Naive thymus-derived CD4-positive, alpha-beta T cell (primary cell): Measurements from ENCODE around the gene MARCO. TPM values are rescaled to one million over a fixed set of nuclear protein-coding genes. Genes with fewer than 3 reads are reported as not detected.

Experiments
- ATAC-seq: fragments of 150-1000 bp; cut with Tn5 transposase; 2 replicates; pipeline ENCODE4 v1.10.0; 2021; ENCODE audit warnings: mild to moderate bottlenecking, moderate library complexity
- CTCF ChIA-PET: fragments of 350-600 bp; sonication (Branson Sonifier 250); formaldehyde crosslinking; loops from one replicate; lab custom pipeline; 2021; ENCODE audit warnings: antibody characterized with exemption; lab: Charles Lee
- POLR2A ChIA-PET: fragments of 350-600 bp; sonication (Branson Sonifier 250); formaldehyde crosslinking; loops from one replicate; lab custom pipeline; 2021; ENCODE audit warnings: antibody characterized with exemption, inconsistent platforms; lab: Charles Lee
- DNase-seq, 9 donors: peaks; one replicate each; pipeline versions ENCODE4 v3.0.0 to v3.0.0-alpha.2; 2020 to 2022; ENCODE audit warnings: mixed read lengths in 1 of 9
- H3K27ac ChIP-seq: one replicate; pipeline ENCODE4 v1.7.0; 2013; ENCODE audit warnings: mild to moderate bottlenecking, low read depth, low read length, moderate library complexity
- H3K27me3 ChIP-seq, 2 donors: one replicate each; pipeline ENCODE4 v1.7.0; 2013; ENCODE audit warnings: low read length in 2 of 2, mild to moderate bottlenecking in 2 of 2, moderate library complexity in 2 of 2; ENCODE audit not compliant: control insufficient read depth in 2 of 2, insufficient read depth in 2 of 2
- H3K36me3 ChIP-seq, 3 experiments: 1 replicate in 2 of 3; 2 replicates in 1 of 3; pipeline ENCODE4 v1.7.0; 2013; ENCODE audit warnings: low read length in 3 of 3, mild to moderate bottlenecking in 3 of 3, moderate library complexity in 1 of 3; ENCODE audit not compliant: insufficient read depth in 3 of 3, control insufficient read depth in 2 of 3
- H3K4me1 ChIP-seq, 2 donors: one replicate each; pipeline ENCODE4 v1.7.0; 2013; ENCODE audit warnings: low read length in 2 of 2, mild to moderate bottlenecking in 2 of 2, moderate library complexity in 1 of 2; ENCODE audit not compliant: control insufficient read depth in 2 of 2, insufficient read depth in 2 of 2
- H3K4me3 ChIP-seq: 2 replicates; pipeline ENCODE4 v1.7.0; 2013; ENCODE audit warnings: mild to moderate bottlenecking, low read length
- H3K9me3 ChIP-seq, 3 experiments: 1 replicate in 2 of 3; 2 replicates in 1 of 3; pipeline ENCODE4 v1.7.0; 2013; ENCODE audit warnings: low read length in 3 of 3; ENCODE audit not compliant: control insufficient read depth in 2 of 3
- H3K27ac Mint-ChIP-seq, 9 donors: one replicate each; pipeline ENCODE4 v1.8.0; 2020 to 2022; ENCODE audit warnings: mixed read lengths in 9 of 9, mild to moderate bottlenecking in 8 of 9, moderate library complexity in 5 of 9, inconsistent platforms in 2 of 9
- H3K27me3 Mint-ChIP-seq, 5 donors: one replicate each; pipeline ENCODE4 v1.8.0; 2021 to 2022; ENCODE audit warnings: mixed read lengths in 5 of 5, mild to moderate bottlenecking in 1 of 5
- H3K36me3 Mint-ChIP-seq, 5 donors: one replicate each; pipeline ENCODE4 v1.8.0; 2020 to 2022; ENCODE audit warnings: mixed read lengths in 5 of 5, mild to moderate bottlenecking in 3 of 5, inconsistent platforms in 1 of 5
- H3K4me1 Mint-ChIP-seq, 7 donors: one replicate each; pipeline ENCODE4 v1.8.0; 2020 to 2022; ENCODE audit warnings: mixed read lengths in 7 of 7, mild to moderate bottlenecking in 3 of 7, inconsistent platforms in 1 of 7
- H3K4me3 Mint-ChIP-seq, 10 donors: one replicate each; pipeline ENCODE4 v1.8.0; 2020 to 2022; ENCODE audit warnings: mild to moderate bottlenecking in 10 of 10, mixed read lengths in 10 of 10, moderate library complexity in 6 of 10, inconsistent platforms in 2 of 10
- H3K9me3 Mint-ChIP-seq, 11 donors: one replicate each; pipeline ENCODE4 v1.8.0; 2020 to 2022; ENCODE audit warnings: mixed read lengths in 11 of 11, mild to moderate bottlenecking in 4 of 11, inconsistent platforms in 1 of 11, moderate library complexity in 1 of 11
- intact Hi-C, 2 donors: fragments of 100-400 bp; cut with micrococcal nuclease; formaldehyde crosslinking; loops; one replicate each; pipeline ENCODE4 v1.15.1; 2023
- polyA plus RNA-seq, 2 donors: library from polyadenylated mRNA; unstranded; fragments of 300-500 nt; fragmentation: Illumina TruSeq; gene quantifications; one replicate each; pipeline ENCODE4 v1.2.3, GENCODE V29; 2021
- total RNA-seq, 6 experiments: library from RNA in 5 of 6; stranded (reverse) in 5 of 6; gene quantifications; 1 replicate in 5 of 6; 2 replicates in 1 of 6; pipeline ENCODE4 v1.2.3 and lab custom pipeline; 2021 to 2026

Gene MARCO
- total and polyA plus RNA-seq, 7 experiments from 2014 or later: 0.48 to 2.6 TPM; not detected in 5

DNA sequence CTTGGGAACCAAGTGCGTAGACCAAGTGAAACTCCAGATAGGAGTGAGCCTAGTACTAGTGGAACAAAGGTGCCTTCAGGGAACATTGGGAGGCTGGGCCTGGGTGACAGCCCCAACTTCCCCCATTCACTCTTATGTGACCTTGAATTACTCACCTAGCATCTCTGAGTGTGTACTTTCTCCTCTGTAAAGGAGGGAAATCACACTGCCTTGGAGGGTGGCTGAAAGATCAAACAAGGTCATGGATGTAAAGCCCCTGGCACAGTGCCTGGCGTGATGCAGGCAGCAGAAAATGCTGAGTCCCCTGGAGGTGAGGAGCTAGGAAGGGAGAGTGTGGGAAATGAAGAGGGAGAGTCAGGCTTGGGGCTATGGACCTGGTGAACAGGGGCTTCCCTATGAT, 45.9 kb downstream of the MARCO start:
- Mint-ChIP-seq H3K27me3 (peaks cover 0 to 7% (median 4%) of the 10 kb centered on the region in 5 donors), H3K9me3 (no peaks in the 10 kb centered on the region), H3K4me3 (no peak overlapping the region), H3K4me1 (peaks cover 0 to 6% (median 0%) of the 10 kb centered on the region in 7 donors), H3K36me3 (no peaks in the 10 kb centered on the region), H3K27ac (no peak overlapping the region)
- CTCF ChIA-PET: interaction anchor here (0.6 kb wide), 1 partner anchor 151 kb away, joined by 3 read pairs; no protein-coding TSS in a partner anchor
- no peak overlapping the region for H3K27ac ChIP-seq
- ATAC-seq (no peak), DNase-seq (no peak)
- no peaks in the 10 kb centered on the region for H3K9me3 ChIP-seq
- no peaks in the 10 kb centered on the region for H3K4me1 ChIP-seq
- H3K27me3 ChIP-seq: no peaks in the 10 kb centered on the region
- POLR2A ChIA-PET: no interaction called here
- no peaks in the 10 kb centered on the region for H3K36me3 ChIP-seq
- no peak overlapping the region for H3K4me3 ChIP-seq
- intact Hi-C loops: no loop called here

DNA sequence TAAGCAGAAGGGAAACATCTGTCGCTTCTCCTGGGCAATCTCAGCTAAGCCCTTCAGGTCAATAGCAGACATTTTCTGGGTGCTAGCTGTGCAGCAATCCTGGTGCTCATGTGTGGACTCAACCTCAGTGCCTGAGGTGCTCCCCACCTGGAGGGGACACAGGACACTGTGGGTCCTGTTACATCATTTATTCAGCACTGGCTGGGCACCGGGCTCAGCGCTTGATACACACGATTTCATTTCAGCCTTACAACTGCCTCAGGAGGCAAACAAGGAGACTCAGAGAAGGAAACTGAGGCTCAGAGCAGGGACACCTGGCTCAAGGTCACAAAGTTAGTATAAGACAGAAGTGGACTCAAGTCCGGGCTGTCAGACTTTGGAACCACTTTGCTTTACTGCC, 46.7 kb downstream of the MARCO start:
- Histone ChIP-seq H3K27ac (no peak overlapping the region), H3K36me3 (no peaks in the 10 kb centered on the region), H3K4me3 (no peak overlapping the region), H3K4me1 (no peaks in the 10 kb centered on the region), H3K9me3 (no peaks in the 10 kb centered on the region), H3K27me3 (no peaks in the 10 kb centered on the region)
- Mint-ChIP-seq H3K4me1 (peaks cover 0 to 6% (median 3%) of the 10 kb centered on the region in 7 donors), H3K27me3 (peaks cover 0 to 7% (median 0%) of the 10 kb centered on the region in 5 donors), H3K4me3 (no peak overlapping the region), H3K36me3 (no peaks in the 10 kb centered on the region), H3K9me3 (no peaks in the 10 kb centered on the region), H3K27ac (no peak overlapping the region)
- no peak for ATAC-seq
- no peak for DNase-seq
- POLR2A ChIA-PET: no interaction called here
- CTCF ChIA-PET: no interaction called here
- intact Hi-C loops: no loop called here

DNA sequence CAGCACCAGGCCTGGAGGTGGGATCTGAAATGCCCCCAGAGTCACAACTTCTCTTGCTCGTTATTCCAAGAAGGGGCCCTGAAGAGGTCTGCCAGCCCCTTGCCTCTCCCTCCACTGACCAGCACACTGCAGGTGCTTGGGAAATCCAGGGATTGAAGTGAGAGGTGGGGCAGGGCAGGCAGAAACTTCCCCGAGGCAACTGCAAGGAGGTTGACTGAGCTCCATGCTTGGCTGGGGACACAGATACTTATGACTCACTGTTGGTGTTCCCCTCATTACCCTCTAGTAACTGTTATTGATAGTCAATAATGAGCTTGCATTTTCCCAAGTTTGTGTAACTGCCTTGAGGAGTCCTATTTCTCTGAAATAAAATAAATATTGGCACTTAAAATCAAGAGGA, 47.5 kb downstream of the MARCO start:
- Histone ChIP-seq H3K4me3 (no peak overlapping the region), H3K36me3 (no peaks in the 10 kb centered on the region), H3K9me3 (no peaks in the 10 kb centered on the region), H3K27ac (no peak overlapping the region), H3K27me3 (no peaks in the 10 kb centered on the region), H3K4me1 (no peaks in the 10 kb centered on the region)
- DNase-seq: no peak
- Mint-ChIP-seq H3K27me3 (peaks cover 0 to 7% (median 0%) of the 10 kb centered on the region in 5 donors), H3K4me3 (no peak overlapping the region), H3K36me3 (no peaks in the 10 kb centered on the region), H3K4me1 (peaks cover 0 to 6% (median 3%) of the 10 kb centered on the region in 7 donors), H3K27ac (peak overlapping the region in 1 of 9 donors; percentile 16), H3K9me3 (peaks cover 0 to 2% (median 0%) of the 10 kb centered on the region in 11 donors)
- ChIA-PET POLR2A (no interaction called here), CTCF (no interaction called here)
- intact Hi-C loops: no loop called here
- no peak for ATAC-seq

DNA sequence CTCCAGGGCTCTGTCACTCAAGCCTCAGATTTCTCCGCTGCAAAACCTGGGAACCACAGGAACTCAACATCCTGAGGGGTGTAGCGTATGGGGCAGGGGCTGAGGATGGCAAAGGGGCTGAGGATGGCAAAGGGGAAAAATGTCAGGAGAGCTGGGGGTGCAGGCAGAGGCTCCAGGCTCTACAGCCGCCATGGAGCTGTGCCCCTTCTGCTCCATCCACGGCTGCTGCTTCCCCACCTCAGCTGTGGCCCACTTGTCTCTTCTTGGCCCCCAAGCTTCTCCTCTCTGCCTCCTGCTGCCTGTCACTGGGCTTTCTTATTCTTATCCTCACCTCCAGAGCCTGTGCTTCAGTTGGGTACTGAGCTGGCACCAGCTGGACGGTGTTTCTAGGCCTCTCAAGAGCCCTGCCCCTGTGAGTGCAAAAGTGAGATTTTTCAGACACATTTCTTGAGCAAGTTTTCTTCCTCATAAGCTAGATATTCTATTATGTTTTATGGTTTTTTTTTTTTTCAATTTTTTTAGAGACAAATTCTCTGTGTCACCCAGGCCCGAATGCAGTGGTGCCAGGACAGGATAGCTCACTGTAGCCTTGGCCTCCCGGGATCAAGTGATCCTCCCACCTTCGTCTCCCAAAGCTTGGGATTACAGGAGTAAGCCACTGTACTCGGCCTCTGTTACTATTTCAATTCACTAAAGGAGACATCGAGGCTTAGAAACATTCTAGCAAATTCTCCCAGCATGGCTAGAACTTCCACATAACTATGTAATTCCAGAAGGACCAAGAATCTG, 49.0 kb downstream of the MARCO start:
- Mint-ChIP-seq H3K36me3 (no peaks in the 10 kb centered on the region), H3K4me3 (no peak overlapping the region), H3K4me1 (peaks cover 0 to 6% (median 3%) of the 10 kb centered on the region in 7 donors), H3K27me3 (peaks cover 0 to 6% (median 3%) of the 10 kb centered on the region in 5 donors), H3K9me3 (peaks cover 0 to 2% (median 0%) of the 10 kb centered on the region in 11 donors), H3K27ac (no peak overlapping the region)
- H3K27ac ChIP-seq: no peak overlapping the region
- no peak for DNase-seq
- no peaks in the 10 kb centered on the region for H3K9me3 ChIP-seq
- no peaks in the 10 kb centered on the region for H3K4me1 ChIP-seq
- ChIA-PET CTCF (no interaction called here), POLR2A (no interaction called here)
- ATAC-seq: no peak
- H3K36me3 ChIP-seq: no peaks in the 10 kb centered on the region
- intact Hi-C loops: loop anchor here in 1 of 2 donors (5.0 kb wide), 1 partner anchor 99 kb away; no protein-coding TSS in a partner anchor
- H3K4me3 ChIP-seq: no peak overlapping the region
- no peaks in the 10 kb centered on the region for H3K27me3 ChIP-seq

DNA sequence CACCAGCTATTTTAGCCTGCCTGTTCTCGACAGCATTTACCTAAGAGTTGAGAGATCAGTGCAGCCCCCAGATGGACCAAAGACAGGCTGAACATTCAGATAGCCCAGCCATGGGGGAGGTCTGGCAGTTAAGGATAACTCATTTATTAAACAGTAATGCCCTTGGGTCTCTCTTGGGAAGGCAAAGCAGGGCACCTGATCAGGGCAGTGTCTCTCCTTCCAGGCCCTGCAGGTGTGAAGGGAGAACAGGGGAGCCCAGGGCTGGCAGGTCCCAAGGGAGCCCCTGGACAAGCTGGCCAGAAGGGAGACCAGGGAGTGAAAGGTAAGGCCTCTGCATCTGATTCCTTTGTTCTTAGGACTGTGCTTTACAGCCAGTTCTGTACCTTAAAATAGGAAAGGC, 49.6 kb downstream of the MARCO start:
- Mint-ChIP-seq H3K4me3 (no peak overlapping the region), H3K27me3 (peaks cover 0 to 6% (median 0%) of the 10 kb centered on the region in 5 donors), H3K9me3 (peaks cover 0 to 2% (median 0%) of the 10 kb centered on the region in 11 donors), H3K36me3 (no peaks in the 10 kb centered on the region), H3K4me1 (peaks cover 0 to 5% (median under 1%) of the 10 kb centered on the region in 7 donors), H3K27ac (no peak overlapping the region)
- H3K27me3 ChIP-seq: no peaks in the 10 kb centered on the region
- intact Hi-C loops: loop anchor here in 1 of 2 donors (5.0 kb wide), 1 partner anchor 99 kb away; no protein-coding TSS in a partner anchor
- H3K4me3 ChIP-seq: no peak overlapping the region
- DNase-seq (no peak), ATAC-seq (no peak)
- no peaks in the 10 kb centered on the region for H3K4me1 ChIP-seq
- no peaks in the 10 kb centered on the region for H3K36me3 ChIP-seq
- ChIA-PET CTCF (no interaction called here), POLR2A (no interaction called here)
- H3K9me3 ChIP-seq: no peaks in the 10 kb centered on the region
- no peak overlapping the region for H3K27ac ChIP-seq

DNA sequence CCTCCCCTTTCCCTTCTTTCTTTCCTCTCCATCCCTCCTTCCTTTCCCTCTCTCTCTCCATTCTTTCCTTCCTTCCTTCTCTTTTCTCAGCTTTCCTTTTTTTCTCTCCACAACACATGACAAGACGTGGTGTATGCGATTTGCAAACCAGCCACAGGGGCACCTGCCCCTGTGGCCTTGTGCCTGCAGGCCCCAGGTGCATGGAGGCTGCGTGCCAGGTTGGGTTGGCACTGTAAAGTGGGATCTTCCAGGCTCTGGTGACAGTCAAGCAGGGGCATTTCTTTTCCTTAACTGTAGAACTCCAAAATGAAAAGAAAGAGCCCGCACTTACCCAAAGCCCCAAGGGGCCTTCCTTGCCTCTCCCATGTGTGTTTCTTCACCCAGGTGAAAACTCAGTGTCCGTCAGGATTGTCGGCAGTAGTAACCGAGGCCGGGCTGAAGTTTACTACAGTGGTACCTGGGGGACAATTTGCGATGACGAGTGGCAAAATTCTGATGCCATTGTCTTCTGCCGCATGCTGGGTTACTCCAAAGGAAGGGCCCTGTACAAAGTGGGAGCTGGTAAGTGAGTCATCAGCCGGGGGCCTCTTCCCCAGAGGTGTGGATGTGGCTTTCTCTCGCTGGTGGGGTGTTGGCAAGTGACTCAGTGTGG, 50.9 kb downstream of the MARCO start:
- H3K4me1 ChIP-seq: no peaks in the 10 kb centered on the region
- H3K27me3 ChIP-seq: no peaks in the 10 kb centered on the region
- Mint-ChIP-seq H3K4me3 (no peak overlapping the region), H3K27me3 (peaks cover 0 to 6% (median 0%) of the 10 kb centered on the region in 5 donors), H3K4me1 (peaks cover 0 to 5% (median 0%) of the 10 kb centered on the region in 7 donors), H3K27ac (peak overlapping the region in 2 of 9 donors; percentile 64 to 71), H3K36me3 (no peaks in the 10 kb centered on the region), H3K9me3 (peaks cover 0 to 2% (median 0%) of the 10 kb centered on the region in 11 donors)
- ATAC-seq: no peak
- no peak for DNase-seq
- H3K9me3 ChIP-seq: no peaks in the 10 kb centered on the region
- intact Hi-C loops: loop anchor here in 1 of 2 donors (5.0 kb wide), 1 partner anchor 101 kb away; no protein-coding TSS in a partner anchor
- H3K36me3 ChIP-seq: no peaks in the 10 kb centered on the region
- no peak overlapping the region for H3K4me3 ChIP-seq
- ChIA-PET CTCF (no interaction called here), POLR2A (no interaction called here)
- no peak overlapping the region for H3K27ac ChIP-seq
